NCI-H748 (cell line): Measurements from ENCODE around the gene THBS4.

Experiments
- DNase-seq: peaks from one replicate; lab custom pipeline; 2025; ENCODE audit not compliant: unreplicated experiment; lab: John Stamatoyannopoulos, UW

The THBS4 gene

GRCh38 chr5:80034962-80035821 is at the start of gene THBS4:
THBS4 (plus strand) TSS chr5:80035348; CDS start chr5:80035538, 190 bp downstream.
- DNase-seq, result peak; percentile 46

GRCh38 chr5:79986260-79986659 is 48.9 kb upstream of the THBS4 start:
- no peak for DNase-seq

GRCh38 chr5:79990205-79990597 is 44.9 kb upstream of the THBS4 start:
- no peak for DNase-seq

GRCh38 chr5:79990598-79991507 is 44.3 kb upstream of the THBS4 start, which contains the start of gene MTX3:
MTX3 (minus strand) TSS chr5:79991262; CDS start chr5:79991238, 24 bp downstream.
- peak; percentile 95 for DNase-seq

GRCh38 chr5:79992891-79993657 is 42.1 kb upstream of the THBS4 start:
- DNase-seq, result no peak

- no peak for DNase-seq
Observed at GRCh38 chr5:79999722-80000121, 35.4 kb upstream of the THBS4 start.

GRCh38 chr5:80002677-80003076 is 32.5 kb upstream of the THBS4 start:
- DNase-seq, result no peak

GRCh38 chr5:80008995-80009765 is 26.0 kb upstream of the THBS4 start:
- no peak for DNase-seq

GRCh38 chr5:80010754-80011392 is 24.3 kb upstream of the THBS4 start:
- no peak for DNase-seq

- DNase-seq, result no peak
Observed at GRCh38 chr5:80025069-80025468, 10.1 kb upstream of the THBS4 start.

GRCh38 chr5:80026841-80027240 is 8.3 kb upstream of the THBS4 start:
- DNase-seq, result no peak

- DNase-seq, result no peak
Observed at GRCh38 chr5:80031109-80031508, 4.0 kb upstream of the THBS4 start.

- no peak for DNase-seq
Observed at GRCh38 chr5:80033513-80033912, 1.6 kb upstream of the THBS4 start.

- DNase-seq, result no peak
Observed at GRCh38 chr5:80034559-80034958, 589 bp upstream of the THBS4 start.

- no peak for DNase-seq
Observed at GRCh38 chr5:80035839-80036238, 691 bp downstream of the THBS4 start.

- DNase-seq, result no peak
Observed at GRCh38 chr5:80036615-80037014, 1.5 kb downstream of the THBS4 start.

GRCh38 chr5:80037366-80037765 is 2.2 kb downstream of the THBS4 start:
- no peak for DNase-seq

- DNase-seq, result no peak
Observed at GRCh38 chr5:80039650-80040049, 4.5 kb downstream of the THBS4 start.

- DNase-seq, result no peak
Observed at GRCh38 chr5:80041527-80041926, 6.4 kb downstream of the THBS4 start.

- DNase-seq, result no peak
Observed at GRCh38 chr5:80042330-80042729, 7.2 kb downstream of the THBS4 start.
